ENCODE data around the gene MPHOSPH9. TPM values are rescaled to one million over a fixed set of nuclear protein-coding genes. Genes with fewer than 3 reads are reported as not detected.
A peak's percentile ranks its signal among the peaks of the same experiment; 100 is the strongest.

The MPHOSPH9 gene
- total and polyA plus RNA-seq, 2 donors (not counting 3 experiments of a cell fraction or from before 2014, with no cell fraction given) = 7.8 to 42.4 TPM

DNA sequence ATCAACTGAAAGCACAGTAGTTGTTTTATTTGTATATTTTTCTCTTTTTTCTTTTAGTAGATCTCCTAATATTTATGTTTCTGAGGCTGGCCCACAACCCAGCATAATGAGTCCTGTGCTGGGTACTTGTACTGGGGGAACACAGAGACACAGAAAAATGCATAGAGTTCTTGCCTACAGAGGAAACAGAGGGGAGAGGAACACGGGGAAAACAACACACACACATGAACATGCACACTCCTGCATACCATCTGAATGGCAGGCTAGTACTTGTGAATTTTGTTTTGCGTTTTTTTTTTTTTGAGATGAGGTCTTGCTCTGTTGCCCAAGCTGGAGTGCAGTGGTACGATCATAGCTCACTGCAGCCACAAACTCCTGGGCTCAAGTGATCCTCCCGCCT, 103.3 kb downstream of the MPHOSPH9 start:
- Histone ChIP-seq H3K9me3 (replicated peaks; ENCODE audit: control insufficient read depth, insufficient read depth, low read length) (no peaks in the 10 kb centered on the region), H3K4me1 (ENCODE audit: control insufficient read depth, extremely low read depth, insufficient read depth, low read length) (peaks cover 13% of the 10 kb centered on the region), H3K4me2 (ENCODE audit: insufficient read depth, low read length) (no peak overlapping the region), H3K9me1 (replicated peaks; ENCODE audit: control insufficient read depth, extremely low read depth, insufficient read depth, low read length) (no peaks in the 10 kb centered on the region), H4K20me1 (replicated peaks; ENCODE audit: control insufficient read depth, extremely low read depth, insufficient read depth, low read length) (no peaks in the 10 kb centered on the region), H2AFZ (ENCODE audit: low read depth, low read length) (no peak overlapping the region), H3K27me3 (ENCODE audit: control insufficient read depth in 2 of 2, insufficient read depth in 2 of 2, low read length in 2 of 2) (no peaks in the 10 kb centered on the region), H3K36me3 (ENCODE audit: control insufficient read depth in 2 of 2, extremely low read depth in 1 of 2, insufficient read depth in 2 of 2, low read length in 2 of 2) (no peaks in the 10 kb centered on the region), H3K9ac (replicated peaks; ENCODE audit: extremely low read depth, insufficient read depth, low read length) (no peak overlapping the region), H3K27ac (ENCODE audit: insufficient read depth, low read depth, low read length) (no peak overlapping the region), H3K4me3 (replicated peaks in 1 of 3; ENCODE audit: insufficient read depth in 1 of 3, low read depth in 1 of 3, low read length in 3 of 3) (no peak overlapping the region), H3K79me2 (ENCODE audit: control insufficient read depth, insufficient read depth, low read length) (peaks cover 2% of the 10 kb centered on the region)
- no peak for FAIRE-seq
- no peak for TF ChIP-seq POLR2A (IDR thresholded peaks at IDR 0.05; ENCODE audit: low read depth, low read length)
- intact Hi-C loops (cut with micrococcal nuclease) = no loop called here
- no peak for DNase-seq (ENCODE audit: low read depth, low spot score)
- no TSS peak for BruUV-seq (replicated peaks)
- dilution Hi-C loops (cut with MboI; ENCODE audit: extremely low pct_ligation_motif_present, low sequenced_read_pairs) = no loop called here
- ChIA-PET POLR2A (no interaction called here), CTCF (interaction anchor here (2.4 kb wide), 1 partner anchor 12 kb away, joined by 6 read pairs; no protein-coding TSS in a partner anchor)

DNA sequence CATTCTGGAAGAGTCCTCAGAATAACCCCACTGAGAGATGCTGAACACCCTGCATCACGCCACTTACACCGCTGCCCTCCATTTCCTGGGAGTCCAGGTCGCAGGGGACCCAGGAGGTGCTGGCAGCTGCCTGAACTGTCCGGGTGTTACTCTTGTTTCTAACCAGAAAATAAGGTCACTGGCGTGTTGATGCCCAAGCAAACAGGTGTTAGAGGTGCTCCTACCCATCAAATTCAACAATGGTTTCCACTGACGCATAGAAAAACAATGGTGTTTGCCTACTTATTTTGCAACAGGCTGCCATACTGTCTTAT, 105.8 kb downstream of the MPHOSPH9 start:
- CTCF ChIA-PET = interaction anchor here (1.8 to 2.4 kb wide), 3 partner anchors 12 to 83 kb away, joined by 7 to 21 read pairs (median 11); no protein-coding TSS in a partner anchor
- Histone ChIP-seq H3K27ac (ENCODE audit: insufficient read depth, low read depth, low read length) (peak overlapping the region; percentile 64), H3K4me2 (ENCODE audit: insufficient read depth, low read length) (peak overlapping the region; percentile 21)

More for the DNA sequence above, 105.8 kb downstream of the MPHOSPH9 start:
- POLR2A ChIA-PET = interaction anchor here (0.9 to 1.1 kb wide), 2 partner anchors 13 to 105 kb away, joined by 3 to 4 read pairs; no protein-coding TSS in a partner anchor
- dilution Hi-C loops (cut with MboI; ENCODE audit: extremely low pct_ligation_motif_present, low sequenced_read_pairs) (no loop called here), intact Hi-C loops (cut with micrococcal nuclease) (no loop called here)
- FAIRE-seq = no peak
- Histone ChIP-seq H2AFZ (ENCODE audit: low read depth, low read length) (no peak overlapping the region), H3K9me3 (replicated peaks; ENCODE audit: control insufficient read depth, insufficient read depth, low read length) (no peaks in the 10 kb centered on the region), H4K20me1 (replicated peaks; ENCODE audit: control insufficient read depth, extremely low read depth, insufficient read depth, low read length) (no peaks in the 10 kb centered on the region), H3K4me1 (ENCODE audit: control insufficient read depth, extremely low read depth, insufficient read depth, low read length) (peaks cover 13% of the 10 kb centered on the region), H3K79me2 (ENCODE audit: control insufficient read depth, insufficient read depth, low read length) (peaks cover 2% of the 10 kb centered on the region), H3K4me3 (replicated peaks in 1 of 3; ENCODE audit: insufficient read depth in 1 of 3, low read depth in 1 of 3, low read length in 3 of 3) (no peak overlapping the region), H3K9ac (replicated peaks; ENCODE audit: extremely low read depth, insufficient read depth, low read length) (no peak overlapping the region), H3K9me1 (replicated peaks; ENCODE audit: control insufficient read depth, extremely low read depth, insufficient read depth, low read length) (no peaks in the 10 kb centered on the region), H3K27me3 (ENCODE audit: control insufficient read depth in 2 of 2, insufficient read depth in 2 of 2, low read length in 2 of 2) (no peaks in the 10 kb centered on the region), H3K36me3 (ENCODE audit: control insufficient read depth in 2 of 2, extremely low read depth in 1 of 2, insufficient read depth in 2 of 2, low read length in 2 of 2) (no peaks in the 10 kb centered on the region)
- DNase-seq (ENCODE audit: low read depth, low spot score) = no peak
- no peak for TF ChIP-seq EZH2 (IDR thresholded peaks at IDR 0.05; ENCODE audit: borderline replicate concordance, low read depth, low read length, severe bottlenecking)
- no peak for TF ChIP-seq POLR2A (IDR thresholded peaks at IDR 0.05; ENCODE audit: low read depth, low read length)
- no peak for TF ChIP-seq GATA2 (IDR thresholded peaks at IDR 0.05; ENCODE audit: insufficient read depth, insufficient read length, low read depth, low read length)
- TF ChIP-seq FOS (IDR thresholded peaks at IDR 0.05; ENCODE audit: borderline replicate concordance, insufficient read depth, low read length) = no peak
- TF ChIP-seq, protein P1, sequence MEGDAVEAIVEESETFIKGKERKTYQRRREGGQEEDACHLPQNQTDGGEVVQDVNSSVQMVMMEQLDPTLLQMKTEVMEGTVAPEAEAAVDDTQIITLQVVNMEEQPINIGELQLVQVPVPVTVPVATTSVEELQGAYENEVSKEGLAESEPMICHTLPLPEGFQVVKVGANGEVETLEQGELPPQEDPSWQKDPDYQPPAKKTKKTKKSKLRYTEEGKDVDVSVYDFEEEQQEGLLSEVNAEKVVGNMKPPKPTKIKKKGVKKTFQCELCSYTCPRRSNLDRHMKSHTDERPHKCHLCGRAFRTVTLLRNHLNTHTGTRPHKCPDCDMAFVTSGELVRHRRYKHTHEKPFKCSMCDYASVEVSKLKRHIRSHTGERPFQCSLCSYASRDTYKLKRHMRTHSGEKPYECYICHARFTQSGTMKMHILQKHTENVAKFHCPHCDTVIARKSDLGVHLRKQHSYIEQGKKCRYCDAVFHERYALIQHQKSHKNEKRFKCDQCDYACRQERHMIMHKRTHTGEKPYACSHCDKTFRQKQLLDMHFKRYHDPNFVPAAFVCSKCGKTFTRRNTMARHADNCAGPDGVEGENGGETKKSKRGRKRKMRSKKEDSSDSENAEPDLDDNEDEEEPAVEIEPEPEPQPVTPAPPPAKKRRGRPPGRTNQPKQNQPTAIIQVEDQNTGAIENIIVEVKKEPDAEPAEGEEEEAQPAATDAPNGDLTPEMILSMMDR (IDR thresholded peaks at IDR 0.05; ENCODE audit: extremely low read depth in 1 of 2, insufficient read depth in 1 of 2, low read depth in 1 of 2, low read length in 2 of 2) = no peak
- TF ChIP-seq POLR2AphosphoS5 (IDR thresholded peaks at IDR 0.05; ENCODE audit: insufficient read depth, low read depth, low read length) = no peak
- no peak for TF ChIP-seq JUN (IDR thresholded peaks at IDR 0.05; ENCODE audit: borderline replicate concordance, insufficient read depth, insufficient read length, low read depth)
- no peak for TF ChIP-seq MYC (IDR thresholded peaks at IDR 0.05; ENCODE audit: low read depth, low read length)
- TF ChIP-seq, protein P2, sequence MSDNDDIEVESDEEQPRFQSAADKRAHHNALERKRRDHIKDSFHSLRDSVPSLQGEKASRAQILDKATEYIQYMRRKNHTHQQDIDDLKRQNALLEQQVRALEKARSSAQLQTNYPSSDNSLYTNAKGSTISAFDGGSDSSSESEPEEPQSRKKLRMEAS (IDR thresholded peaks at IDR 0.05; ENCODE audit: insufficient read depth, insufficient read length) = no peak
- no TSS peak for BruUV-seq (replicated peaks)
